Osteoblast (primary cell): ENCODE data around the gene CACNA1H. TPM values are rescaled to one million over a fixed set of nuclear protein-coding genes. Genes with fewer than 3 reads are reported as not detected.

ENCODE experiments used
- DNase-seq: peaks from one replicate; pipeline ENCODE4 v3.0.0; 2011; ENCODE audit warnings: low spot score, mixed read lengths; ENCODE audit not compliant: insufficient read length; ENCODE audit errors: missing footprints
- H2AFZ ChIP-seq: 2 replicates; pipeline ENCODE4 v1.6.0; 2011; ENCODE audit warnings: mild to moderate bottlenecking, low read length
- H3K27ac ChIP-seq: 2 replicates; pipeline ENCODE4 v1.5.1; 2011; ENCODE audit warnings: mild to moderate bottlenecking, low read depth, low read length, moderate library complexity
- H3K27me3 ChIP-seq: 2 replicates; pipeline ENCODE4 v1.6.0; 2012; ENCODE audit warnings: mild to moderate bottlenecking, control low read depth, inconsistent platforms, low read length, moderate library complexity; ENCODE audit not compliant: insufficient read depth
- H3K36me3 ChIP-seq: 2 replicates; pipeline ENCODE4 v1.5.1; 2011; ENCODE audit warnings: mild to moderate bottlenecking, low read length, control low read depth, moderate library complexity; ENCODE audit not compliant: insufficient read depth
- H3K4me1 ChIP-seq: 2 replicates; pipeline ENCODE4 v1.5.1; 2011; ENCODE audit warnings: mild to moderate bottlenecking, low read length, control low read depth, moderate library complexity; ENCODE audit not compliant: insufficient read depth
- H3K4me2 ChIP-seq: 2 replicates; pipeline ENCODE4 v1.6.0; 2011; ENCODE audit warnings: mild to moderate bottlenecking, low read length; ENCODE audit not compliant: insufficient read depth
- H3K4me3 ChIP-seq: fragments of 200-600 bp; sonication (generic); 3 replicates; pipeline ENCODE4 v1.5.1; 2012; ENCODE audit warnings: mild to moderate bottlenecking, low read length, inconsistent platforms; ENCODE audit not compliant: insufficient read depth
- H3K79me2 ChIP-seq: 2 replicates; pipeline ENCODE4 v1.6.0; 2012; ENCODE audit warnings: mild to moderate bottlenecking, low read length, control low read depth, inconsistent platforms; ENCODE audit not compliant: insufficient read depth
- H3K9me3 ChIP-seq: 2 replicates; pipeline ENCODE4 v1.5.1; 2011; ENCODE audit warnings: low read depth, low read length, control low read depth
- H4K20me1 ChIP-seq: 2 replicates; pipeline ENCODE4 v1.6.0; 2012; ENCODE audit warnings: mild to moderate bottlenecking, low read length, control low read depth; ENCODE audit not compliant: insufficient read depth
- CTCF ChIP-seq: IDR thresholded peaks from 2 replicates; pipeline ENCODE4 v1.5.1; 2011; ENCODE audit warnings: mild to moderate bottlenecking, low read depth, low read length, moderate library complexity; ENCODE audit errors: extremely low read depth
- total RNA-seq: library from RNA; depleted of rRNA; stranded (reverse); fragments of >200 nt; gene quantifications from 2 replicates; pipeline ENCODE4 v1.2.3, GENCODE V29; 2012

The CACNA1H gene
- total RNA-seq, 1 donor = under 0.01 TPM

GRCh38 chr16:1156055-1156982 is 3.4 kb downstream of the CACNA1H start:
- H3K4me3 ChIP-seq = no peak overlapping the region
- no peak for TF ChIP-seq CTCF
- no peaks in the 10 kb centered on the region for H4K20me1 ChIP-seq
- no peak overlapping the region for H2AFZ ChIP-seq
- no peaks in the 10 kb centered on the region for H3K36me3 ChIP-seq
- DNase-seq = peak; percentile 94
- H3K9me3 ChIP-seq = no peaks in the 10 kb centered on the region
- H3K4me2 ChIP-seq = no peak overlapping the region
- no peaks in the 10 kb centered on the region for H3K4me1 ChIP-seq
- H3K27ac ChIP-seq = no peak overlapping the region
- peaks cover 40% of the 10 kb centered on the region for H3K27me3 ChIP-seq
- H3K79me2 ChIP-seq = no peaks in the 10 kb centered on the region

- H3K36me3 ChIP-seq = no peaks in the 10 kb centered on the region
- no peaks in the 10 kb centered on the region for H3K79me2 ChIP-seq
- peaks cover 32% of the 10 kb centered on the region for H3K27me3 ChIP-seq
- no peaks in the 10 kb centered on the region for H4K20me1 ChIP-seq
- H3K4me1 ChIP-seq = no peaks in the 10 kb centered on the region
- H3K4me3 ChIP-seq = no peak overlapping the region
- H2AFZ ChIP-seq = no peak overlapping the region
- TF ChIP-seq CTCF = no peak
- H3K4me2 ChIP-seq = no peak overlapping the region
- H3K27ac ChIP-seq = no peak overlapping the region
- no peaks in the 10 kb centered on the region for H3K9me3 ChIP-seq
- peak; percentile 92 for DNase-seq
Measured at GRCh38 chr16:1156983-1157638, 4.2 kb downstream of the CACNA1H start.

- H3K4me1 ChIP-seq = no peaks in the 10 kb centered on the region
- H3K4me3 ChIP-seq = no peak overlapping the region
- H3K27ac ChIP-seq = no peak overlapping the region
- no peak for DNase-seq
- H3K4me2 ChIP-seq = no peak overlapping the region
- no peaks in the 10 kb centered on the region for H3K79me2 ChIP-seq
- H2AFZ ChIP-seq = no peak overlapping the region
- peaks cover 29% of the 10 kb centered on the region for H3K27me3 ChIP-seq
- H3K36me3 ChIP-seq = no peaks in the 10 kb centered on the region
- H3K9me3 ChIP-seq = no peaks in the 10 kb centered on the region
- no peaks in the 10 kb centered on the region for H4K20me1 ChIP-seq
- TF ChIP-seq CTCF = no peak
Measured at GRCh38 chr16:1157639-1158455, 4.9 kb downstream of the CACNA1H start.
